WTC11 (cell line): Measurements from ENCODE around the gene TJAP1. TPM values are rescaled to one million over a fixed set of nuclear protein-coding genes. Genes with fewer than 3 reads are reported as not detected.

Experiments used
- ATAC-seq: fragments of 200-7000 bp; cut with Tn5 transposase; 2 replicates; pipeline ENCODE4 v1.10.0; 2021; ENCODE audit warnings: mild to moderate bottlenecking, moderate library complexity
- CTCF ChIA-PET: fragments of 300-600 bp; sonication (Branson Sonifier 250); formaldehyde crosslinking; loops from one replicate; lab custom pipeline; 2021; ENCODE audit warnings: antibody characterized with exemption; lab: Charles Lee
- POLR2A ChIA-PET: fragments of 350-600 bp; sonication (Branson Sonifier 250); formaldehyde crosslinking; loops from one replicate; lab custom pipeline; 2021; ENCODE audit warnings: antibody characterized with exemption; lab: Charles Lee
- DNase-seq: peaks from one replicate; pipeline ENCODE4 v3.0.0; 2021; ENCODE audit warnings: low spot score
- H3K27ac Mint-ChIP-seq: 2 replicates; pipeline ENCODE4 v1.8.0; 2021; ENCODE audit warnings: mixed read lengths
- H3K27me3 Mint-ChIP-seq: 2 replicates; pipeline ENCODE4 v1.8.0; 2021; ENCODE audit warnings: low read depth, mild to moderate bottlenecking, moderate library complexity, mixed read lengths
- H3K36me3 Mint-ChIP-seq: 2 replicates; pipeline ENCODE4 v1.8.0; 2021; ENCODE audit warnings: mixed read lengths
- H3K4me1 Mint-ChIP-seq: 2 replicates; pipeline ENCODE4 v1.8.0; 2022; ENCODE audit warnings: mixed read lengths
- H3K4me3 Mint-ChIP-seq: 2 replicates; pipeline ENCODE4 v1.8.0; 2021; ENCODE audit warnings: mild to moderate bottlenecking, moderate library complexity, mixed read lengths
- H3K9me3 Mint-ChIP-seq: 2 replicates; pipeline ENCODE4 v1.8.0; 2021; ENCODE audit warnings: mixed read lengths
- ESRRA ChIP-seq: sonication (generic); formaldehyde crosslinking; IDR thresholded peaks from 2 replicates; pipeline ENCODE4 v1.8.1; 2022; ENCODE audit warnings: mild to moderate bottlenecking, missing genetic modification reagents, borderline replicate concordance
- FOXK1 ChIP-seq: sonication (generic); formaldehyde crosslinking; IDR thresholded peaks from 2 replicates; pipeline ENCODE4 v1.8.0; 2022; ENCODE audit warnings: mild to moderate bottlenecking, moderate library complexity, missing genetic modification reagents
- GABPB1 ChIP-seq: sonication (generic); formaldehyde crosslinking; IDR thresholded peaks from 2 replicates; pipeline ENCODE4 v1.8.1; 2023; ENCODE audit warnings: mild to moderate bottlenecking, missing genetic modification reagents
- GTF2I ChIP-seq: fragments of 250-450 bp; sonication (Bioruptor Pico); conservative IDR thresholded peaks from 2 replicates; pipeline ENCODE4 v1.4.0; 2021; ENCODE audit warnings: mild to moderate bottlenecking
- IRF2 ChIP-seq: sonication (generic); formaldehyde crosslinking; IDR thresholded peaks from 2 replicates; pipeline ENCODE4 v1.8.0; 2022; ENCODE audit warnings: low read depth, missing genetic modification reagents, borderline replicate concordance
- JAZF1 ChIP-seq: fragments of 250-450 bp; sonication (Bioruptor Pico); IDR thresholded peaks from 2 replicates; pipeline ENCODE4 v1.9.0; 2021; ENCODE audit warnings: moderate library complexity, mild to moderate bottlenecking, inconsistent platforms
- JUN ChIP-seq: sonication (generic); formaldehyde crosslinking; IDR thresholded peaks from 2 replicates; pipeline ENCODE4 v1.8.0; 2023; ENCODE audit warnings: mild to moderate bottlenecking, missing genetic modification reagents
- KAT7 ChIP-seq: sonication (generic); formaldehyde crosslinking; IDR thresholded peaks from 2 replicates; pipeline ENCODE4 v1.8.1; 2023; ENCODE audit warnings: missing genetic modification reagents, mild to moderate bottlenecking, borderline replicate concordance
- NFYB ChIP-seq: sonication (generic); formaldehyde crosslinking; conservative IDR thresholded peaks from 2 replicates; pipeline ENCODE4 v1.8.0; 2022; ENCODE audit warnings: low read depth, missing genetic modification reagents
- NR2C2 ChIP-seq: sonication (generic); formaldehyde crosslinking; IDR thresholded peaks from 2 replicates; pipeline ENCODE4 v1.8.0; 2022; ENCODE audit warnings: mild to moderate bottlenecking, missing genetic modification reagents
- RELA ChIP-seq: sonication (generic); formaldehyde crosslinking; IDR thresholded peaks from 2 replicates; pipeline ENCODE4 v1.8.1; 2022; ENCODE audit warnings: missing genetic modification reagents, mild to moderate bottlenecking, borderline replicate concordance
- RORB ChIP-seq: fragments of 250-450 bp; sonication (Bioruptor Pico); IDR thresholded peaks from 2 replicates; pipeline ENCODE4 v1.9.0; 2021; ENCODE audit warnings: mild to moderate bottlenecking
- TEAD1 ChIP-seq: sonication (generic); formaldehyde crosslinking; IDR thresholded peaks from 2 replicates; pipeline ENCODE4 v1.8.0; 2022; ENCODE audit warnings: mild to moderate bottlenecking, missing genetic modification reagents
- TP53 ChIP-seq: sonication (generic); formaldehyde crosslinking; IDR thresholded peaks from 2 replicates; pipeline ENCODE4 v1.8.1; 2023; ENCODE audit warnings: mild to moderate bottlenecking, missing genetic modification reagents
- total RNA-seq: library from RNA; stranded (reverse); gene quantifications from 3 replicates; pipeline ENCODE4 v1.2.3, GENCODE V29; 2021
- TF ChIP-seq, protein P1 (sequence below): sonication (generic); formaldehyde crosslinking; IDR thresholded peaks from 2 replicates; pipeline ENCODE4 v1.8.1; 2022; ENCODE audit warnings: mild to moderate bottlenecking, missing genetic modification reagents, moderate library complexity, borderline replicate concordance
- TF ChIP-seq, protein P2 (sequence below): fragments of 250-450 bp; sonication (Bioruptor Pico); IDR thresholded peaks from 2 replicates; pipeline ENCODE4 v1.9.0; 2021; ENCODE audit warnings: mild to moderate bottlenecking, borderline replicate concordance
- TF ChIP-seq, protein P3 (sequence below): fragments of 250-450 bp; sonication (Bioruptor Pico); IDR thresholded peaks from 2 replicates; pipeline ENCODE4 v1.9.0; 2021; ENCODE audit warnings: mild to moderate bottlenecking
- TF ChIP-seq, protein P4 (sequence below): sonication (generic); formaldehyde crosslinking; IDR thresholded peaks from 2 replicates; pipeline ENCODE4 v1.8.0; 2022; ENCODE audit warnings: missing genetic modification reagents
- TF ChIP-seq, protein P5 (sequence below): sonication (generic); formaldehyde crosslinking; IDR thresholded peaks from 2 replicates; pipeline ENCODE4 v1.8.1; 2022; ENCODE audit warnings: missing genetic modification reagents, borderline replicate concordance

TJAP1 gene
- total RNA-seq, 1 experiment from 2014 or later: 40.4 TPM

DNA sequence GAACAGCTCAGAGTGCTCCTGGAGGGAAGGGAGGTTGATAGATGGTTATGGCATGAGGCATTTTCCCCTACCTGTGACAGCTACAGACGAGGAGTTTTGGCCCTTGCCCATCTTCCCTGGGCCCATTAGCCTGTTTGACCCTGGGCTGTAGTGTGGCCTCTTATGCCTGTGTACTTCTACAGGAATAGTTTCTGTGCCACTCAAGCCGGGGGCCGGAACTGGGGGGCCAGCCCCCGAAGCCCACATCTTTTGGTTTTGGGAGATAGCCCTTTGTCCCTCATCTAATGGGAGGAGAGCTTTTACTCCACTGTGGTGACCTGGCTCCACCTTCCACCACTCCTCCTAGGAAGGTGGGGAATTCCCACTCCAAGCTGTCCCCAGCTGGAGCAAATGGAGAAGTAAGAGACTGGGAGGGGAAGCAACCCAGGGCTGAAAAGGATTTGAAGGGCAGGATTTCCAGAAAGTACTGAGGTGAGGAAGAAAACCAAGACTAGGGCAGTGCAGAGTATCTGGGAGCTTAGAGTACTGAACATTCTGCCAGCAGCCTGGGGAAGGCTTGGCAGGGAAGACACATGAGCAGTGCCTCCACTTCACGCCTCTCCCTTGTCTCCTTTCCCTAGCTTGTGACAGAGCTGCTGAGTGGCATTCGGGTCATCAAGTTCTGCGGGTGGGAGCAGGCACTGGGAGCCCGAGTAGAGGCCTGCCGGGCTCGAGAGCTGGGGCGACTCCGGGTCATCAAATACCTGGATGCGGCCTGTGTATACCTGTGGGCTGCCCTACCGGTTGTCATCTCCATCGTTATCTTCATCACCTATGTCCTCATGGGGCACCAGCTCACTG, 43.1 kb upstream of the TJAP1 start:
- no peaks in the 10 kb centered on the region for H3K36me3 Mint-ChIP-seq
- TF ChIP-seq ESRRA (no peak), KAT7 (CRISPR knock-in tag) (no peak), TP53 (no peak), FOXK1 (CRISPR knock-in tag) (no peak)
- TF ChIP-seq, protein P1, sequence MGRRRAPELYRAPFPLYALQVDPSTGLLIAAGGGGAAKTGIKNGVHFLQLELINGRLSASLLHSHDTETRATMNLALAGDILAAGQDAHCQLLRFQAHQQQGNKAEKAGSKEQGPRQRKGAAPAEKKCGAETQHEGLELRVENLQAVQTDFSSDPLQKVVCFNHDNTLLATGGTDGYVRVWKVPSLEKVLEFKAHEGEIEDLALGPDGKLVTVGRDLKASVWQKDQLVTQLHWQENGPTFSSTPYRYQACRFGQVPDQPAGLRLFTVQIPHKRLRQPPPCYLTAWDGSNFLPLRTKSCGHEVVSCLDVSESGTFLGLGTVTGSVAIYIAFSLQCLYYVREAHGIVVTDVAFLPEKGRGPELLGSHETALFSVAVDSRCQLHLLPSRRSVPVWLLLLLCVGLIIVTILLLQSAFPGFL (CRISPR knock-in tag): no peak
- no peaks in the 10 kb centered on the region for H3K9me3 Mint-ChIP-seq
- ChIA-PET CTCF (interaction anchor here (2.2 kb wide), 1 partner anchor 62 kb away, joined by 7 read pairs; no protein-coding TSS in a partner anchor), POLR2A (no interaction called here)
- ATAC-seq (no peak), DNase-seq (no peak)
- H3K27ac Mint-ChIP-seq: no peak overlapping the region
- H3K27me3 Mint-ChIP-seq: no peaks in the 10 kb centered on the region
- H3K4me3 Mint-ChIP-seq: no peak overlapping the region
- no peaks in the 10 kb centered on the region for H3K4me1 Mint-ChIP-seq

DNA sequence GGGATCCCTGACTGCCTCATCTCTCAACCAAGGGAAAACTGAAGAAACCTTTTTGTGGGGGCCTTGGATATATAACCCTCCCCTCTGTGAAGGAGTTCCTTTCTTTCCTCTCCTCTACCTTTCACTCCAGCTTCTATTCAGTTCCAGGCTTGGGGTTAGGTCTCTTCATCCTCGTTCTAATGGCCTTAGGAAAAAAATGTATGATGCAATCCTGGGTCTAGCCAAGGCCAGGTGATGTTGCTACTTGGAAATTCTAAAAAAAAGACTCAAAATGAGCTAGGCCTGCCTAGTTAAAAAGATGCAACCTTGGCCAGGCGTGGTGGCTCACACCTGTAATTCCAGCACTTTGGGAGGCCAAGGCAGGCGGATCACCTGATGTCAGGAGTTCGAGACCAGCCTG, 42.4 kb upstream of the TJAP1 start:
- Mint-ChIP-seq H3K27ac (no peak overlapping the region), H3K27me3 (no peaks in the 10 kb centered on the region), H3K9me3 (no peaks in the 10 kb centered on the region), H3K4me1 (no peaks in the 10 kb centered on the region), H3K4me3 (no peak overlapping the region), H3K36me3 (no peaks in the 10 kb centered on the region)
- POLR2A ChIA-PET: no interaction called here
- TF ChIP-seq NFYB (no peak), GABPB1 (CRISPR knock-in tag) (peak; percentile 80)
- TF ChIP-seq, protein P2, sequence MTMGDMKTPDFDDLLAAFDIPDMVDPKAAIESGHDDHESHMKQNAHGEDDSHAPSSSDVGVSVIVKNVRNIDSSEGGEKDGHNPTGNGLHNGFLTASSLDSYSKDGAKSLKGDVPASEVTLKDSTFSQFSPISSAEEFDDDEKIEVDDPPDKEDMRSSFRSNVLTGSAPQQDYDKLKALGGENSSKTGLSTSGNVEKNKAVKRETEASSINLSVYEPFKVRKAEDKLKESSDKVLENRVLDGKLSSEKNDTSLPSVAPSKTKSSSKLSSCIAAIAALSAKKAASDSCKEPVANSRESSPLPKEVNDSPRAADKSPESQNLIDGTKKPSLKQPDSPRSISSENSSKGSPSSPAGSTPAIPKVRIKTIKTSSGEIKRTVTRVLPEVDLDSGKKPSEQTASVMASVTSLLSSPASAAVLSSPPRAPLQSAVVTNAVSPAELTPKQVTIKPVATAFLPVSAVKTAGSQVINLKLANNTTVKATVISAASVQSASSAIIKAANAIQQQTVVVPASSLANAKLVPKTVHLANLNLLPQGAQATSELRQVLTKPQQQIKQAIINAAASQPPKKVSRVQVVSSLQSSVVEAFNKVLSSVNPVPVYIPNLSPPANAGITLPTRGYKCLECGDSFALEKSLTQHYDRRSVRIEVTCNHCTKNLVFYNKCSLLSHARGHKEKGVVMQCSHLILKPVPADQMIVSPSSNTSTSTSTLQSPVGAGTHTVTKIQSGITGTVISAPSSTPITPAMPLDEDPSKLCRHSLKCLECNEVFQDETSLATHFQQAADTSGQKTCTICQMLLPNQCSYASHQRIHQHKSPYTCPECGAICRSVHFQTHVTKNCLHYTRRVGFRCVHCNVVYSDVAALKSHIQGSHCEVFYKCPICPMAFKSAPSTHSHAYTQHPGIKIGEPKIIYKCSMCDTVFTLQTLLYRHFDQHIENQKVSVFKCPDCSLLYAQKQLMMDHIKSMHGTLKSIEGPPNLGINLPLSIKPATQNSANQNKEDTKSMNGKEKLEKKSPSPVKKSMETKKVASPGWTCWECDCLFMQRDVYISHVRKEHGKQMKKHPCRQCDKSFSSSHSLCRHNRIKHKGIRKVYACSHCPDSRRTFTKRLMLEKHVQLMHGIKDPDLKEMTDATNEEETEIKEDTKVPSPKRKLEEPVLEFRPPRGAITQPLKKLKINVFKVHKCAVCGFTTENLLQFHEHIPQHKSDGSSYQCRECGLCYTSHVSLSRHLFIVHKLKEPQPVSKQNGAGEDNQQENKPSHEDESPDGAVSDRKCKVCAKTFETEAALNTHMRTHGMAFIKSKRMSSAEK (CRISPR knock-in tag): no peak
- no peak for ATAC-seq
- DNase-seq: no peak
- CTCF ChIA-PET: interaction anchor here (2.2 kb wide), 1 partner anchor 61 kb away, joined by 7 read pairs; no protein-coding TSS in a partner anchor

DNA sequence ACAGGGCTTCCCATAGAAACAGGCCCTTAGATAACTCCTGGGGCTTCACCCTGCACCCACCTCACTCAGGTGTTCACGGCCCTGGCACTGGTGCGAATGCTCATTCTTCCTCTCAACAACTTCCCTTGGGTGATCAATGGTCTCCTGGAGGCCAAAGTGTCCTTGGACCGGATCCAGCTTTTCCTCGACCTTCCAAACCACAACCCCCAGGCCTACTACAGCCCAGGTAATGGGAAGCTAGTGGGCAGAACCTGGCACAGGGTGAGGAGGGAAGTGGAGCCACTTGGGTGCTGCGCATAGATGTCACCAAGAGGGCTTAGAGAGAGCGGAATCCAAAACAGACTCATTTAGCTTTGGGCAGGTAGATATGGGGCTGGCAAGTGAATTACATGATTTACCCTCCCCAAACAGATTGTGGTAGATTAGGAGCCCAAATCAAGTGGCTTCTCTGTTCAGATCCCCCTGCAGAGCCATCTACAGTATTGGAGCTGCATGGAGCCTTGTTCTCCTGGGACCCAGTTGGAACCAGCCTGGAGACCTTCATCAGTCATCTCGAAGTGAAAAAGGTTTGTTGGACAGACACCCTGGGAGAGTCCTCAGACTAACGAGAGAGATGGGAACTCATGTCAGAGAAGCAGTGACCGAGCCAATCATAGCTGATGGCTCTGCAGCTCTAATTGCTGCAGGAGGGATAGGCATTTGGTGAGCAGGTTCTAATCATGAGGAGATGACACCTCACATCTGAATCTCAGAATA, 41.5 kb upstream of the TJAP1 start:
- POLR2A ChIA-PET: no interaction called here
- no peaks in the 10 kb centered on the region for H3K4me1 Mint-ChIP-seq
- no peaks in the 10 kb centered on the region for H3K27me3 Mint-ChIP-seq
- peaks cover 2% of the 10 kb centered on the region; the same call in 1 of the 2 replicates for H3K36me3 Mint-ChIP-seq
- DNase-seq (no peak), ATAC-seq (no peak)
- H3K27ac Mint-ChIP-seq: no peak overlapping the region
- CTCF ChIA-PET: interaction anchor here (1.1 kb wide), 1 partner anchor 60 kb away, joined by 3 read pairs; no protein-coding TSS in a partner anchor
- no peaks in the 10 kb centered on the region for H3K9me3 Mint-ChIP-seq
- H3K4me3 Mint-ChIP-seq: no peak overlapping the region
- no peak for TF ChIP-seq GTF2I (CRISPR knock-in tag)
- no peak for TF ChIP-seq RORB (CRISPR knock-in tag)
- no peak for TF ChIP-seq IRF2 (CRISPR knock-in tag)
- TF ChIP-seq, protein P3, sequence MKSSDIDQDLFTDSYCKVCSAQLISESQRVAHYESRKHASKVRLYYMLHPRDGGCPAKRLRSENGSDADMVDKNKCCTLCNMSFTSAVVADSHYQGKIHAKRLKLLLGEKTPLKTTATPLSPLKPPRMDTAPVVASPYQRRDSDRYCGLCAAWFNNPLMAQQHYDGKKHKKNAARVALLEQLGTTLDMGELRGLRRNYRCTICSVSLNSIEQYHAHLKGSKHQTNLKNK (CRISPR knock-in tag): no peak
- no peak for TF ChIP-seq TEAD1
- no peak for TF ChIP-seq RELA (CRISPR knock-in tag)
- TF ChIP-seq JAZF1: no peak
- TF ChIP-seq JUN: no peak
- TF ChIP-seq, protein P4, sequence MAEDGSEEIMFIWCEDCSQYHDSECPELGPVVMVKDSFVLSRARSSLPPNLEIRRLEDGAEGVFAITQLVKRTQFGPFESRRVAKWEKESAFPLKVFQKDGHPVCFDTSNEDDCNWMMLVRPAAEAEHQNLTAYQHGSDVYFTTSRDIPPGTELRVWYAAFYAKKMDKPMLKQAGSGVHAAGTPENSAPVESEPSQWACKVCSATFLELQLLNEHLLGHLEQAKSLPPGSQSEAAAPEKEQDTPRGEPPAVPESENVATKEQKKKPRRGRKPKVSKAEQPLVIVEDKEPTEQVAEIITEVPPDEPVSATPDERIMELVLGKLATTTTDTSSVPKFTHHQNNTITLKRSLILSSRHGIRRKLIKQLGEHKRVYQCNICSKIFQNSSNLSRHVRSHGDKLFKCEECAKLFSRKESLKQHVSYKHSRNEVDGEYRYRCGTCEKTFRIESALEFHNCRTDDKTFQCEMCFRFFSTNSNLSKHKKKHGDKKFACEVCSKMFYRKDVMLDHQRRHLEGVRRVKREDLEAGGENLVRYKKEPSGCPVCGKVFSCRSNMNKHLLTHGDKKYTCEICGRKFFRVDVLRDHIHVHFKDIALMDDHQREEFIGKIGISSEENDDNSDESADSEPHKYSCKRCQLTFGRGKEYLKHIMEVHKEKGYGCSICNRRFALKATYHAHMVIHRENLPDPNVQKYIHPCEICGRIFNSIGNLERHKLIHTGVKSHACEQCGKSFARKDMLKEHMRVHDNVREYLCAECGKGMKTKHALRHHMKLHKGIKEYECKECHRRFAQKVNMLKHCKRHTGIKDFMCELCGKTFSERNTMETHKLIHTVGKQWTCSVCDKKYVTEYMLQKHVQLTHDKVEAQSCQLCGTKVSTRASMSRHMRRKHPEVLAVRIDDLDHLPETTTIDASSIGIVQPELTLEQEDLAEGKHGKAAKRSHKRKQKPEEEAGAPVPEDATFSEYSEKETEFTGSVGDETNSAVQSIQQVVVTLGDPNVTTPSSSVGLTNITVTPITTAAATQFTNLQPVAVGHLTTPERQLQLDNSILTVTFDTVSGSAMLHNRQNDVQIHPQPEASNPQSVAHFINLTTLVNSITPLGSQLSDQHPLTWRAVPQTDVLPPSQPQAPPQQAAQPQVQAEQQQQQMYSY (CRISPR knock-in tag): no peak
- TF ChIP-seq NR2C2 (CRISPR knock-in tag): no peak
- TF ChIP-seq, protein P5, sequence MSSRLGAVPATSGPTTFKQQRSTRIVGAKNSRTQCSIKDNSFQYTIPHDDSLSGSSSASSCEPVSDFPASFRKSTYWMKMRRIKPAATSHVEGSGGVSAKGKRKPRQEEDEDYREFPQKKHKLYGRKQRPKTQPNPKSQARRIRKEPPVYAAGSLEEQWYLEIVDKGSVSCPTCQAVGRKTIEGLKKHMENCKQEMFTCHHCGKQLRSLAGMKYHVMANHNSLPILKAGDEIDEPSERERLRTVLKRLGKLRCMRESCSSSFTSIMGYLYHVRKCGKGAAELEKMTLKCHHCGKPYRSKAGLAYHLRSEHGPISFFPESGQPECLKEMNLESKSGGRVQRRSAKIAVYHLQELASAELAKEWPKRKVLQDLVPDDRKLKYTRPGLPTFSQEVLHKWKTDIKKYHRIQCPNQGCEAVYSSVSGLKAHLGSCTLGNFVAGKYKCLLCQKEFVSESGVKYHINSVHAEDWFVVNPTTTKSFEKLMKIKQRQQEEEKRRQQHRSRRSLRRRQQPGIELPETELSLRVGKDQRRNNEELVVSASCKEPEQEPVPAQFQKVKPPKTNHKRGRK (CRISPR knock-in tag): no peak
